ENCODE data around the gene SP140L.

DNA sequence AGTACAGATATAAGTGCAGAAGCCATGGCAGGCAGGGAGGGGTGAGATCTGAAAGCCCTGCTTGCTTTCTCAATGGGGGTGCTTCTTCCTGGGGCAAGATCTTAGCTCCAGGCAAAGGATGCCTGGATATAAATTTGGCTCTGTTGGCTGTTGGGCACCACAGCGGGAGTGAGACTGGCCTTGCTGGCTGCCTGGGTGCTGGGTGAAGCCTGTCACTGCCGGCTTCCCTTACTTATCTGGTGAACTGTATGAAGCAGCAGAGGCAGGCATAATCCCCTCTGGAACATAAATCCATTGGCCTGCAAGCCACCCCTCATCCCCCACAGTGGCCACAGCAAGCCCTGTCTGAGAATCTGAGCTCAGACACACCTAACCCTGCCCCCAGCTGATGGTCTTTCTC, 27.4 kb upstream of the SP140L start:
- TF ChIP-seq, protein P1, sequence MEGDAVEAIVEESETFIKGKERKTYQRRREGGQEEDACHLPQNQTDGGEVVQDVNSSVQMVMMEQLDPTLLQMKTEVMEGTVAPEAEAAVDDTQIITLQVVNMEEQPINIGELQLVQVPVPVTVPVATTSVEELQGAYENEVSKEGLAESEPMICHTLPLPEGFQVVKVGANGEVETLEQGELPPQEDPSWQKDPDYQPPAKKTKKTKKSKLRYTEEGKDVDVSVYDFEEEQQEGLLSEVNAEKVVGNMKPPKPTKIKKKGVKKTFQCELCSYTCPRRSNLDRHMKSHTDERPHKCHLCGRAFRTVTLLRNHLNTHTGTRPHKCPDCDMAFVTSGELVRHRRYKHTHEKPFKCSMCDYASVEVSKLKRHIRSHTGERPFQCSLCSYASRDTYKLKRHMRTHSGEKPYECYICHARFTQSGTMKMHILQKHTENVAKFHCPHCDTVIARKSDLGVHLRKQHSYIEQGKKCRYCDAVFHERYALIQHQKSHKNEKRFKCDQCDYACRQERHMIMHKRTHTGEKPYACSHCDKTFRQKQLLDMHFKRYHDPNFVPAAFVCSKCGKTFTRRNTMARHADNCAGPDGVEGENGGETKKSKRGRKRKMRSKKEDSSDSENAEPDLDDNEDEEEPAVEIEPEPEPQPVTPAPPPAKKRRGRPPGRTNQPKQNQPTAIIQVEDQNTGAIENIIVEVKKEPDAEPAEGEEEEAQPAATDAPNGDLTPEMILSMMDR (IDR thresholded peaks at IDR 0.05 in 8 of 11, conservative IDR thresholded peaks at IDR 0.05 in 3 of 11) = no peak
- TF ChIP-seq POLR2A (IDR thresholded peaks at IDR 0.05) = no peak
- no peak for TF ChIP-seq POLR2AphosphoS5 (IDR thresholded peaks at IDR 0.05)
